C1 segment of cervical spinal cord (tissue), 14 donors: Measurements from ENCODE around the gene ENTR1.

Experiments used
- DNase-seq, 14 donors: peaks; one replicate each; lab custom pipeline; 2025; lab: John Stamatoyannopoulos, UW

The ENTR1 gene

GRCh38 chr9:136410500-136411287 is at the start of gene ENTR1, which contains the start of gene PMPCA:
Gene ENTR1, minus strand, starts transcription at chr9:136410614. Its CDS starts 217 bp downstream, at chr9:136410397.
Gene PMPCA, plus strand, starts transcription at chr9:136410658. Its CDS starts 11 bp downstream, at chr9:136410669.
- peak; percentile 15 to 93 (median 81) for DNase-seq

- no peak for DNase-seq
Observed at GRCh38 chr9:136459425-136459824, 49.0 kb upstream of the ENTR1 start.

DNA sequence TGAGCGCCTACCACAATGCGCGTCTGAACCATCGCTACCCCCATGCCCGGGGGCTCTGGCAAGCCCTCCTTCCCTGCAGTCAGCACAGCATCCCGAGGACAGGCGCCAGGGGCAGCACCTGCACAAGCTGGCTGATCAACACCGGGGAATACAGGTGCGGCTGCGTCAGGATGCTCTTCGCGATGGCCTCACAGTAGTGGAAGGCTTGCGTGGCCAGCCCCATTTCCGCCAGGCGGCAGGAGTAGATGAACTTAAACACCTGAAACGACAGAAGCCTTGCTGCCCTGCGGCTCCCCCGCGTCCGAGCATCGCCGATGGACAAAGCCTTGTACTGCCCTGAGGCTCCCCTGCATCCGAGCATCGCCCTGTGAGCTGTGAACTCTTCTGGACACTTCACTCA is 46.9 kb upstream of the ENTR1 start:
- DNase-seq: no peak

GRCh38 chr9:136456258-136456657 is 45.8 kb upstream of the ENTR1 start:
- no peak for DNase-seq

DNA sequence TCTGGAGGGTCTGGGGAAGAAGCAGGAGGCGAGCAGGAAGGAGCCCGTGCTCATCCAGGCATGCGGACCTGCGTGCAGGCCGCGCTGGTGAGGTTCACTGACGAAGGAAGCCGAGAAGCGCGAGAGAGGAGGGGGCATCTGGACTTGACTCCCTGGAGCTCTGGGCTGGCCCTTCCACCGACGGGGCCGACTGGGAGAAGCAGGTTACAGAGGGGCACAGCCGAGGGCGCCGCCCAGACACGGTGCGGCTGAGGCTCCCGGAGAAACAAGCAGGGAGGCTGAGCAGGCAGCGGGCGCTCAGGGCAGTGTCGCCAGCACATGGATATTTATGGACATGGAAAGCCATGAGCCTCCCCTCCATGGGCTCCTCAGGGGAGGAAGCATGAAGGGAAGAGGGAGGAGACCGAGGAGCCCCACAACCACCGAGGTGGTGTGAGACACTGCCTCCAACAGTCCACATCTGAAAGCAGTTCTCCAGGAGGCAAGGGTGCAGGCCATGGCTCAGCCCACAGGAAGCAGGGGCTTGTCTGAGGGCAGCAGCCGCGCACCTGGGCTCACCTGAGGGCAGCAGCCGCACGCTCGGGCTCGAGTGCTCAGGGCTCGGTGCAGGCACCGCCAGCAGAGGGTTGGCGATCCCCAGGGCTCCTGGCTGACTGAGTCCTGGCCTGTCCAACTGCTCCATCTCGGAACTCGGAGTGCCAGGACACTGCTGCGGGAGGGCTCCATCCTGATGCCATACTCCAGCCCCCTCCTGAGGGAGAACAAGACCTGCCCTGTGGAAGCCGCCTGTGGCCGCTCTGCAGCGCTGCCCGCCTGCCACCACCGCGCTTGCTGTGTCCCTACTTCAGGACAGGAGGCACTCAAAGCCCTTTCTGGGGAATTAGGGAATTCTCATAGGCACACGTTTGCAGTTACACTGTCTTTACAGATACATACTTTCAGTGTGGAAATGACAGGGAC is 44.9 kb upstream of the ENTR1 start:
- no peak for DNase-seq

- DNase-seq: no peak
Observed at GRCh38 chr9:136454026-136454796, 43.8 kb upstream of the ENTR1 start.

GRCh38 chr9:136453326-136453725 is 42.9 kb upstream of the ENTR1 start:
- no peak for DNase-seq

DNA sequence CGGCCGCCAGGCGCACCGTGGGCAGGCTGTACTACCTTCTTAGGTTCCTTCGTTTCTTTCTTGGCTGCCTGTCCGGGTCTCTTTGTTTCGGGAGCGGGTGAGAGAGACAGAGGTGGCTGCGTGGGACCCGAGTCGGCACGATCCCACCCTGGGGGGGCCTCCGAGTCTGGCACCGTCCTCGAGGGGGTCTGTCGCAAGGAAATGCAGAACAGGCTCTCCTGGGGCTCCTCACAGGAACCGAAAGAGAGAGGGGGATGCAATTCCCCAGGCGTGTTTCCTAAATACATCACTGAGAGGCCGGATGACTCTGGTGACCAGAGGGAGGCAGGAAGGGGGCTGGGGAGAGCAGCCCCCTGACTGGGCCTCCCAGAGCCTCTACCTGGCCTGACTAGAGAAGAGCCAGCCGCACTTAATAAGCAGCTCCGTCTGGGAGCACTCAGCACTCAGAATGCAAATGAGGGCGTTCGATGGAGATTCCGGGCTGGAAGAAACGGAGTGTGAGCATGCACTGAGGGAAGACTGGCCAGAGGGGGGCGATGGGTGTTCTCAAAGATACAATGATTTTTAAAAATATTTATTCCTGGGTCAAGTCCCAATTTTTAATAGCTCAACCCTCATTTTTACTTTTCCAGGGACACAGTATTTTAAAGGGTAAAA is 40.9 kb upstream of the ENTR1 start:
- no peak for DNase-seq

DNA sequence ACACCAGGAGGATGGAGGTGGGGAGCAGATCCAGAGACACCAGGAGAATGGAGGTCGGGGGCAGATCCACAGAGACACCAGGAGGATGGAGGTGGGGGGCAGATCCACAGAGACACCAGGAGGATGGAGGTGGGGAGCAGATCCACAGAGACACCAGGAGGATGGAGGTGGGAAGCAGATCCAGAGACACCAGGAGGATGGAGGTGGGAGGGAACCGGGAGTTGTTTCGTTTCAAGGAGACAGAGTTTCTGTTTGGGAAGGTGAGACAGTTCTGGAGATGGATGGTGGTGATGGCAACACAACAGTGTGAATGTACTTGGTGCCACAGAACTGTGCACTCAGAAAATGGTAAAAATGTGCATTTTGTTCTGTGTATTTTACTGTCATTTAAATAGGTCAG is 38.2 kb upstream of the ENTR1 start:
- no peak for DNase-seq

DNA sequence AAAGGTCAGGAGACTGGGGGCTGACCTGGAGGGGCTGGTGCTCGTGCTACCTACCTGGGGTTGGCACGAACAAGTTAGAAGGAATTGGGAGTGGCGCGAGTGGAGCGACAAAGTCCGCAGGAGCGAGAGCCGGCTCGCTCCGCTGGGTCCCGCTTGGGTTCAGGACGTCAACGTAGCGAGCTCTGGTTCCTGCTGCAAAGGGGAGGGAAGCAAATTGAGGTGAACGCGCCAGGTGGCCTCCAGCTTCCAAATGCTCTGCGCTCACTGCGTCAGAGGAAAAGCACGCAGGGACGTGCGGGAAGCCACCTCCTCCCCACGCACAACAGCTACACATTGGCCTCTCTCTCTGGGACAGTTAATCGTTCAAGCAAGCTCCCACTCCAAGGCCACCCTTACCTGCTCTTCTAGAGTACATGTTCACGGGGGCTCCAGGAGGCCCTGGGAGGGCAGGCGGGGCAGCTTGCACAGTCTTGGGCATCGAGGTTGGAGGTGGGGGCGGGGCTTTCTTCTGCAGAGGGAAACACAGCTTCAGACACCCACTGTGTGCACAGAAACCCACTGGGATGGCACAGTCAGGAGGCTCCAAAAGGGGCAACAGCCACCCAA is 36.9 kb upstream of the ENTR1 start:
- no peak for DNase-seq

DNA sequence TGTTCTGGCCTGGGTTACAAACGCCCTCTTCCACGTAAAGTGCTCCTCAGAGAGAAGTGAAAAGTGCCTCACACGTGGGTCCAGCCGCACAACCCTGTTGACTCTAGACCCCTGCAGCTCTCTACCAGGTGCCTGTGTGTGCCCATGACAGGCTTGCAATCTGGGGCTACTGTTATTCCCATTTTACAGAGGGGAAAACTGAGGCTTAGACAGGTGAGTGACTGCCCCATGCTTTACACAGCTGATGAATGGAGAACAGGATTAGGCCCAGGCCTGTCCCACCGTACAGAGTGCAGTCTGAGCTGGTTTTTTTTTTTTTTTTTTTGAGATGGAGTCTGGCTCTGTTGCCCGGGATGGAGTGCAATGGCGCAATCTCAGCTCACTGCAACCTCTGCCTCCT is 35.4 kb upstream of the ENTR1 start:
- no peak for DNase-seq

DNA sequence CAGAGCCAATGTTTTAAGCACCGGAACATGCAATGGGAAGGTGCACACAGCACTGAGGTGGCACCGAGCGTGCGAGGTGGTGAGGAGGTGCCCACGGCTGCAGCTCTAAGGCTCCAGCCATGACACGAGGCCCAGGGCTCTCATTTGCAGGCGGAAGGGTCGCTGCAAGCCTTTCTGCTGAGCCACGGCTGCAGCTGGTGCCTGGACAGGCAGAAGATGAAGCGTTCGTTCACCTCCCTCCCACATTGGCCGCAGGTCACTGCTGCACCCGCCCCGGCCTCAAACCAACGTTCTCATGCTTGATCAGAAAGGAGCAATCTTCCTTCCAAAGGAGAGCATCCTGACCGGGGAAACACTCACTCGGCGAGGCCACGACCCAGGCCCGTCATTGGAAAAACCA is 33.7 kb upstream of the ENTR1 start:
- no peak for DNase-seq

GRCh38 chr9:136443687-136444086 is 33.3 kb upstream of the ENTR1 start:
- DNase-seq: no peak

DNA sequence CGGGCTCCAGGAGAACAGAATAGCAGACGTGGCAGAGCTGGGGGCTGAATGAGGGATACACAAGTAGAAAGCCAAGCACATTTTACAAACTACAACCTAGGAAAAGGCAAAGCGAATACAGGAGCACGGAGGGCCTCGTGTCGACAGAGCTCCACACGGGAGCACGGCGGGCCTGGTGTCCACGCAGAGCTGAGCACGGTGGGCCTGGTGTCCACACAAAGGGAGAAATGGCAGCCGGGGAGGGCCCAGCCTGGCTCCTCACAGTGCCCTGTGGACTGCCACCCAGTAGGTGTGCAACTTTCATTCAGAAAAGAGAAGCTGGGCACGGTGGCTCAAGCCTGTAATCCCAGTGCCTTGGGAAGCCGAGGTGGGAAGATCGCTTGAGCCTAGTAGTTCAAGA is 32.7 kb upstream of the ENTR1 start:
- DNase-seq: no peak

- DNase-seq: no peak
Observed at GRCh38 chr9:136442265-136442664, 31.9 kb upstream of the ENTR1 start.

- peak in 2 of 14 donors; percentile 14 to 57 for DNase-seq
Observed at GRCh38 chr9:136441681-136442245, 31.3 kb upstream of the ENTR1 start.

GRCh38 chr9:136441191-136441680 is 30.8 kb upstream of the ENTR1 start:
- no peak for DNase-seq

DNA sequence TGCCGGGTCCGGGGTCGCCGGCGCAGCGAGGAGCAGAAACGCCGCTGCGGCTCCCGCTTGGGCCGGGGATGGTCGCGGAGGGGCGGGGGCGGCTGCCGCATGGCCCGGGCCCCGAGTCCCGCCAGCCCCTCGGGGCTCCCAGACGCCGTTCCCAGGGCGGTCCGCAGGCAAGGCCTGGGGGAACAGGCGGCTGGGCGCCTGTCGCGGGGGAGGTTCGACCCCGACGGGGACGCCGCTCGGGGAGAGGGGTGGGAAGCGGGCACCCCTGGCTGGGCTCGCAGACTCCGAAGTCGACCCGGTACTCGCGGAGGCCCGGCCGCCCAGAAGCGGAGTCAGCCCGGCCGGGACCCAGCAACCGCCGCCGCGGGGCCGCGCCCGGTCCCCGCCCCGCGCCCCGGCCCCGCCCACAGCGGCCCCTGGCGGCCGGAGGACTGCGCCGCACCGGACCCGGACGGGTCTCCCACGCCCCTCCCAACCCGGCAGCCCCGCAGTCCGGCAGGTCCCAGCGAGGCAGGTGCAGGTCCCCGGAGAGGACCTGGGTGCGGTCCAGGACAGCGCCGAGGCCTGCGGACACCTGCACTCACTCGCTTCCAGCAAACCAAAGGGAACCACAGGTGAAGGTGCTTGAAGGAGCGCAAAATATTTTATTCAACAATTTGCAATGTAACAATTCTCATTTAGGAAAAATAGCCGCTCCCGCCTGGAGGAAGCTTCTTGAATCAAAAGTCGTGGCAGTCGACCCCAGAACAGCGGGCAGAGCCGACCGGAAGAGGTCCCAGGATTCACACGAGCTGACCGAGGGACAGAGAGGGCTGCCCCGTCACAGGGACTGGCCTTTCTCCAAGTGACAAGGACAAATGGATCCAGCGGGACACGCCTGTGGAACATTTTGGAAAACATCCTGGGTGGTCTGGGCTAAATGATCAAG is 29.3 kb upstream of the ENTR1 start, which contains the start of gene INPP5E:
Gene INPP5E (minus strand): TSS at position 365 of the 928 bp plus-strand sequence. CDS start 426 bp downstream, outside the sequence.
- DNase-seq: peak in 13 of 14 donors; percentile 10 to 81 (median 28)
